ENCODE measurements around the gene MGRN1.

DNA sequence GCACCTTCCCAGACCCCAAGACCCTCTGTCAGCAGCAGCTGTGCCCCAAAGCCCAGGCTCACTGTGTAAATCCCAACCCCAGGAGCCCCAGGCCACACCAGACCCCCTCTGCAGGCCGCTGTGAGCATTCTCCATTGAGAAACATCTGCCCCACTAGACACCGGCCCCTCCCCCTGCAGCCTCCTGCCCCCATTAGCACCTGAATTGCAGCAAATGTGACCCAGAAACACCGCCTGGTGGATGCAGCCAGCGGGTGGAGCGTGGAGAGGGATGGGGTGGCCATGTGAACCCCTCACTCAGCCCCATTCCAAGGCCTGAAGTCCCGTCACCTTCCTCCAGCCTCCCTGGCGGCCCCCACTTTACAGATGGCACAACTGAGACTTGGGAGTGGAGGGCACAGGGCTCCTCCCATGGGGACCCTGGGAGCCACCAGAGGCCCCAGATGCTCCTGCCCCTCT, 12.1 kb upstream of the MGRN1 start:
- no peak for TF ChIP-seq POLR2A (IDR thresholded peaks at IDR 0.05)
- TF ChIP-seq, protein P1, sequence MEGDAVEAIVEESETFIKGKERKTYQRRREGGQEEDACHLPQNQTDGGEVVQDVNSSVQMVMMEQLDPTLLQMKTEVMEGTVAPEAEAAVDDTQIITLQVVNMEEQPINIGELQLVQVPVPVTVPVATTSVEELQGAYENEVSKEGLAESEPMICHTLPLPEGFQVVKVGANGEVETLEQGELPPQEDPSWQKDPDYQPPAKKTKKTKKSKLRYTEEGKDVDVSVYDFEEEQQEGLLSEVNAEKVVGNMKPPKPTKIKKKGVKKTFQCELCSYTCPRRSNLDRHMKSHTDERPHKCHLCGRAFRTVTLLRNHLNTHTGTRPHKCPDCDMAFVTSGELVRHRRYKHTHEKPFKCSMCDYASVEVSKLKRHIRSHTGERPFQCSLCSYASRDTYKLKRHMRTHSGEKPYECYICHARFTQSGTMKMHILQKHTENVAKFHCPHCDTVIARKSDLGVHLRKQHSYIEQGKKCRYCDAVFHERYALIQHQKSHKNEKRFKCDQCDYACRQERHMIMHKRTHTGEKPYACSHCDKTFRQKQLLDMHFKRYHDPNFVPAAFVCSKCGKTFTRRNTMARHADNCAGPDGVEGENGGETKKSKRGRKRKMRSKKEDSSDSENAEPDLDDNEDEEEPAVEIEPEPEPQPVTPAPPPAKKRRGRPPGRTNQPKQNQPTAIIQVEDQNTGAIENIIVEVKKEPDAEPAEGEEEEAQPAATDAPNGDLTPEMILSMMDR (IDR thresholded peaks at IDR 0.05) = no peak
- no peak for TF ChIP-seq POLR2AphosphoS5 (IDR thresholded peaks at IDR 0.05; ENCODE audit: insufficient read depth in 1 of 2, low read depth in 1 of 2)
